NCI-H2081 (cell line): Measurements from ENCODE around the gene KLHDC7A.

Experiments
- DNase-seq, 2 experiments: peaks; one replicate each; lab custom pipeline; 2025; lab: John Stamatoyannopoulos, UW

KLHDC7A gene

GRCh38 chr1:18473195-18473815 lies 7.4 kb upstream of the KLHDC7A start:
- DNase-seq = no peak

- no peak for DNase-seq
These were observed 6.1 kb upstream of the KLHDC7A start for GRCh38 chr1:18474559-18475175.

GRCh38 chr1:18475234-18475905 lies 5.4 kb upstream of the KLHDC7A start:
- DNase-seq = no peak

DNA sequence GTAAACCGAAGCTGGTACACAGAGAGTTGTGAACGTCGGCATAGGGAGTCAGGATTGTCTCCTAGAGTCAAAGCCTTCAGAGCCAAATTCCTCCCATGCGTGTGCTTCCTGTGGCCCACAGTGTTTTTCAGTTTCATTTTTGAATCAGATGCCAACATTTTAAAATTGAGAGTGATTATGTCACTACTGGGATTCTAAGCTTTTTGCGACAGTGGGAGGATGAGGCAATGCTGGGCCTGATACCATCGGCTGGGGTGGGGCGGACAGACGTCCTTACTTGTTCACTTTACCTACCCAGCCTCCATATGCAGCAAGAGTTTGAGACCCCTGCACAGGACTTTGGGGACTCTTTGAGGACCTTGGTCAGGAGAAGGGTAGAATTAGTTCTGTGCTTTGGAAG lies 1.3 kb upstream of the KLHDC7A start:
- DNase-seq = no peak

GRCh38 chr1:18481190-18481920 lies 625 bp downstream of the KLHDC7A start:
- DNase-seq = no peak

DNA sequence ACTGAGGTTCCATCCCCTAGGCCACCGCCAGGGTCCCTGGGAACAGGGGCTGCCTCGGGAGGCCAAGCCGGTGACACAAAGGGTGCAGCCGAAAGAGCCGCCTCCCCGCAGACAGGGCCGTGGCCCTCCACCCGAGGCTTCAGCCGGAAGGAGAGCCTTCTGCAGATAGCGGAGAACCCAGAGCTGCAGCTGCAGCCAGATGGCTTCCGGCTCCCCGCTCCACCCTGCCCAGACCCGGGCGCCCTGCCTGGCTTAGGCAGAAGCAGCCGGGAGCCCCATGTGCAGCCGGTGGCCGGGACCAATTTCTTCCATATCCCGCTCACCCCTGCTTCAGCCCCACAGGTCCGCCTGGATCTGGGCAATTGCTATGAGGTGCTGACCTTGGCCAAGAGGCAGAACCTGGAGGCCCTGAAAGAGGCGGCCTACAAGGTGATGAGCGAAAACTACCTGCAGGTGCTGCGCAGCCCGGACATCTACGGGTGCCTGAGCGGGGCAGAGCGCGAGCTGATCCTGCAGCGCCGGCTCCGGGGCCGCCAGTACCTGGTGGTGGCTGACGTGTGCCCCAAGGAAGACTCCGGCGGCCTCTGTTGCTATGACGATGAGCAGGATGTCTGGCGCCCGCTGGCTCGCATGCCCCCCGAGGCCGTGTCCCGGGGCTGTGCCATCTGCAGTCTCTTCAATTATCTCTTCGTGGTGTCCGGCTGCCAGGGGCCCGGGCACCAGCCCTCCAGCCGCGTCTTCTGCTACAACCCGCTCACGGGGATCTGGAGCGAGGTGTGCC lies 1.4 kb downstream of the KLHDC7A start:
- DNase-seq = no peak

GRCh38 chr1:18482721-18483425 lies 2.1 kb downstream of the KLHDC7A start:
- DNase-seq = no peak

GRCh38 chr1:18484276-18484675 lies 3.5 kb downstream of the KLHDC7A start:
- DNase-seq = no peak

DNA sequence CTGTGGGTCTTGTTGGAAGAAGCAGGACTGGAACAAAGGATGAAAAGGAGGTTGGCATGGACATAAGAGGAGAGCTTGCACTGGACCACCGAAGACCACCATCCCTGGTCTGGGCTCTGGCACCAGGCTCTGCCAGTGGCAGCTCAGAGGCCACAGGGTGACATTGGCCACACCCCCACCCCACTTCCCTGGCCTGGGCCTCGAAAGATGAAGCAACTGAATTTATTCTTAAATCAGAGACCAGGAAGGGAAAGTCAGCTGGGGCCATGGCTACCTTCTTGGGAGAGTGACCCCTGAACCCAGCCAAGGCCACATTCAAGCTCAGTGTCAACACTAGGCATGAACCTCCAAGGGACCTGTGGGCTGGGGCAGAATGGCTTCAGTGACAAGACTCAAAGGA lies 4.0 kb downstream of the KLHDC7A start:
- DNase-seq = no peak

DNA sequence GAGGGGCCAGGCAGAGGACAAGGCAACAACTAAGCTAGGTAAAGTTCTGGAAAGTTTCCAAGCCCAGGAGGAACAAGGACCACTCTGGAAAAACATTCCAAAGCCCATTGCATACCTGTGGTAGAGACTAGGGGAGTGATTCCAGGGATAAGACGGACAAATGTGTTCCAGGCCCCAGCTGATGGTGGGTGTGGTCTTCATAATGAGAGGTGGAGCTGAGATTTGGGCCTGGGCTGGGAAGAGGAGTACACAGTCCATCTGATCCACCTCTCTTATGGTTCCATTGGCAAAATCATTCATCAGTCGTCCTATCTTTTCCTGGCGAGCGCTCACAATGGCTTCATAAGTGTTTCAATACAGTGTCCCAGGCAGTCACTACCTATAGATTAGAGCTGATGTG lies 4.5 kb downstream of the KLHDC7A start:
- no peak for DNase-seq

DNA sequence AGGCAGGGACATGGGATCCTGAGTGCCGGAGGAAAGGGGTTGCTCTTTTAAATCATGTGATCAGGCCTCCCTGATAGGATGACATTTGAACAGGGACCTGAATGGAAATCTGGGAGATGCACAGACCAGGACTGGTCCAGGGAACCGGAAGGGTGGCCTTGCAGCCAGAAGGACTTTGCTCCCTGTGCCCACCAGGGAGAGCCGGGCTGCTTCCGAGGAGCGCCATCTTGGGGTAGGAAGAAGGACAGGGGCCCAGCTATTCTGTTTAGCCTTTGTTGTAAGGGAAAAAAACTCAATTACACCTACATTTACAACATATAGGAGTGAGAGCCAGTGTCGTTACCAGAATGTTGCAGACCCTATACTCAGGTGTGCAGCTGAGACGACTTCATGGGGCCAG lies 5.5 kb downstream of the KLHDC7A start:
- no peak for DNase-seq

- DNase-seq = no peak
These were observed 8.8 kb downstream of the KLHDC7A start for GRCh38 chr1:18489417-18490143.

GRCh38 chr1:18491168-18491567 lies 10.4 kb downstream of the KLHDC7A start:
- DNase-seq = no peak

GRCh38 chr1:18494304-18494703 lies 13.6 kb downstream of the KLHDC7A start:
- DNase-seq = no peak

- no peak for DNase-seq
These were observed 14.9 kb downstream of the KLHDC7A start for GRCh38 chr1:18495635-18496034.

DNA sequence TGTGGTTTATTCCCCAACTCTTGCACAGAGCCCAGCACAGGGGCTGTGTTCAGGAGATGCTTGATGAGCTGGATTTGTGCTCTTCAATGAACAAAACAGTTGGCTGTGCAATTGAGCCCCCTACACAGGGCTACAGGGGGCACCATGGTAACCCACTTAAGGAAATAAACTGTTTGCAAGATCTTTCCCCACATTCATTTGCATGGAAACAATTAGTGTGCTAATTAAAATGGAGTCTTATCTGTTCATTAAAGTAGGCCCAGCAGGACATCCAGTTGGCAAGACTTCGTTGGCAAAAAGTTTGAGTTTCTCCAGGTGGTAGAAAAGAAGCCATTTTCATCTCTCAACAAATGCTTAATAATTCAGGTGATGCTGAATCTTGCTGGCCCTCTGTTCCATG lies 15.3 kb downstream of the KLHDC7A start:
- no peak for DNase-seq

GRCh38 chr1:18496497-18497235 lies 15.9 kb downstream of the KLHDC7A start:
- DNase-seq = no peak

DNA sequence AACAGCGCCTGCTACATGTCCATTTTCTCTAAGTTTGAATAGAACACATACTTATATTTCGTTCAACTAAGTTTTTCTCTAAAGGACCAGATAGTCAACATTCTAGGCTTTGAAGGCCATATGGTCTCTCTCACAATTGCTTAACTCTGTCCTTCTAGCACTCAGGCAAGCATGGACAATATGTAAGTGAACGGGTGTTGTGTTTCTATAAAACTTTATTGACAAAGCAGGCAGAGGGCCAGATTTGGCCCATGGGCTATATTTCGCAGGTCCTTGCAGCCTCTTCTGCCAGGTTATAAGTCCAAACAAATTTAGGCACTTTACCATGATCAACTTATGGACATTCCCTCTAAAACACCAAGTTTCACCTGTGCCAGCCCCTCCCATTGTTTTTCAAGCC lies 21.1 kb downstream of the KLHDC7A start:
- DNase-seq = no peak

DNA sequence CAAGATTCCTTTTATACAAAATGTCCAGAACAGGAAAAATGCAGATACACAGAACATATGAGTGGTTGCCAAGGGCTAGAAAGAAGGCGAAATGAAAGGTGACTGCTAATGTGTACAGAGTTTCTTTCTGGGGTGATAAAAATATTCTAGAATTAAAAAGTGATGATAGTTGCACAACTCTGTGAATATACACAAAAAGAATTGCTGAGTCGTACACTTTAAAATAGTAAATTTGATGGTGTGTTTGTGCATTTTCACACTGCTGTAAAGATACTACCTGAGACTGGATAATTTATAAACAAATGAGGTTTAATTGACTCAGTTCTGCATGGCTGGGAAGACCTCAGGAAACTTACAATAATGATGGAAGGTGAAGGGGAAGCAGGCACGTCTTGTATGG lies 23.9 kb downstream of the KLHDC7A start:
- DNase-seq = no peak

DNA sequence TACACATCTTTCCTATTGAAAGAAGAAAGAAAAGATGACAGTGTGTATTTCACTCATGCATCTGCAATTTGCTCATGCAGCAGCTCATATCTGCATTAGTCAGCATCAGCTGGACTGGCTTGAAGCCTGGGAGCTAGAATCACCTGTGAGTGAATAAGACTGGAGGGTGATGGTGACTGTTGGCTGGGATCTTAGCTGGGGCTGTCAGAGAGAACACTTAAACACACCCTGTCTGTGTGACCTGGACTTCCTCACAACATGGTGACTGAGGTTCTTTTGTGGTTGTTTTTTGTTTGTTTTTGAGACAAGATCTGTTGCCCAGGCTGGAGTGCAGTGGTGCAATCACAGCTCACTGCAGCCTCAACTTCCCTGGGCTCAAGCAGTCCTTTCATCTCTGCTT lies 24.9 kb downstream of the KLHDC7A start:
- DNase-seq = no peak
